Stimulated activated naive CD8-positive, alpha-beta T cell treated with anti-CD3 and anti-CD28 coated beads, Interleukin-15, Interleukin-2, amounts not matched to agents 100 U/mL and 50 U/mL, for 24 hours (primary cell): ENCODE results near the gene ITGA7.

Experiments
- ATAC-seq: fragments of 150-1000 bp; cut with Tn5 transposase; one replicate; pipeline ENCODE4 v1.10.0; 2021
- DNase-seq: peaks from one replicate; pipeline ENCODE4 v3.0.0; 2021

The ITGA7 gene

GRCh38 chr12:55700255-55701018 lies 7.3 kb downstream of the ITGA7 start:
- ATAC-seq: no peak

GRCh38 chr12:55699471-55700055 lies 8.1 kb downstream of the ITGA7 start:
- DNase-seq (no peak), ATAC-seq (no peak)

More at GRCh38 chr12:55700255-55701018, 7.3 kb downstream of the ITGA7 start:
- DNase-seq: no peak

- no peak for ATAC-seq
- no peak for DNase-seq
Measured at GRCh38 chr12:55698965-55699364, 8.7 kb downstream of the ITGA7 start.

GRCh38 chr12:55698241-55698955 lies 9.3 kb downstream of the ITGA7 start:
- ATAC-seq (no peak), DNase-seq (no peak)

- DNase-seq: no peak
Measured at GRCh38 chr12:55697686-55698085, 10.0 kb downstream of the ITGA7 start.

GRCh38 chr12:55696796-55697462 lies 10.8 kb downstream of the ITGA7 start:
- DNase-seq: no peak

More at GRCh38 chr12:55697686-55698085, 10.0 kb downstream of the ITGA7 start:
- ATAC-seq: no peak

GRCh38 chr12:55696141-55696540 lies 11.6 kb downstream of the ITGA7 start:
- DNase-seq (no peak), ATAC-seq (no peak)

More at GRCh38 chr12:55696796-55697462, 10.8 kb downstream of the ITGA7 start:
- ATAC-seq: no peak

- ATAC-seq (no peak), DNase-seq (no peak)
Measured at GRCh38 chr12:55695349-55695748, 12.4 kb downstream of the ITGA7 start.

- no peak for ATAC-seq
- DNase-seq: no peak
Measured at GRCh38 chr12:55694651-55695050, 13.1 kb downstream of the ITGA7 start.

GRCh38 chr12:55694188-55694515 lies 13.6 kb downstream of the ITGA7 start:
- ATAC-seq: no peak
- no peak for DNase-seq

- no peak for DNase-seq
- no peak for ATAC-seq
Measured at GRCh38 chr12:55693323-55694187, 14.1 kb downstream of the ITGA7 start.

- DNase-seq: no peak
- ATAC-seq: no peak
Measured at GRCh38 chr12:55692631-55693322, 14.9 kb downstream of the ITGA7 start.

GRCh38 chr12:55688716-55689655 lies 18.7 kb downstream of the ITGA7 start:
- no peak for DNase-seq

GRCh38 chr12:55687746-55688145 lies 20.0 kb downstream of the ITGA7 start:
- DNase-seq (peak; percentile 40), ATAC-seq (peak; percentile 75)

More at GRCh38 chr12:55688716-55689655, 18.7 kb downstream of the ITGA7 start:
- ATAC-seq: no peak

- no peak for ATAC-seq
- DNase-seq: no peak
Measured at GRCh38 chr12:55686366-55687010, 21.2 kb downstream of the ITGA7 start.

- ATAC-seq (no peak), DNase-seq (no peak)
Measured at GRCh38 chr12:55685671-55686070, 22.0 kb downstream of the ITGA7 start.

- DNase-seq: no peak
- no peak for ATAC-seq
Measured at GRCh38 chr12:55684761-55685370, 22.8 kb downstream of the ITGA7 start.

GRCh38 chr12:55683676-55684075 lies 24.0 kb downstream of the ITGA7 start:
- DNase-seq: no peak
- no peak for ATAC-seq
